ENCODE data around the gene ST6GALNAC3. TPM values are rescaled to one million over a fixed set of nuclear protein-coding genes. Genes with fewer than 3 reads are reported as not detected.

ST6GALNAC3 gene
- total RNA-seq, 4 donors from 2014 or later: 0.79 to 5.3 (median 1.6) TPM

GRCh38 chr1:76262601-76263000 is 188.1 kb downstream of the ST6GALNAC3 start:
- 74% methylated on average over 5 of the region's 5 CpGs for WGBS
- no peak overlapping the region for H3K27ac ChIP-seq
- H3K9me3 ChIP-seq: no peaks in the 10 kb centered on the region
- no peak for DNase-seq (ENCODE audit: low spot score in 2 of 2)
- no peaks in the 10 kb centered on the region for H3K36me3 ChIP-seq
- TF ChIP-seq CTCF (IDR thresholded peaks at IDR 0.05): no peak
- no peak for TF ChIP-seq POLR2A (IDR thresholded peaks at IDR 0.05)
- TF ChIP-seq POLR2AphosphoS5 (IDR thresholded peaks at IDR 0.05): no peak
- TF ChIP-seq EP300 (IDR thresholded peaks at IDR 0.05): no peak
- no peaks in the 10 kb centered on the region for H3K27me3 ChIP-seq
- H3K4me3 ChIP-seq: no peak overlapping the region
- H3K4me1 ChIP-seq: no peaks in the 10 kb centered on the region

GRCh38 chr1:76264642-76265041 is 190.1 kb downstream of the ST6GALNAC3 start:
- no peak for DNase-seq (ENCODE audit: low spot score in 2 of 2)
- TF ChIP-seq CTCF (IDR thresholded peaks at IDR 0.05) (no peak), EP300 (IDR thresholded peaks at IDR 0.05) (no peak), POLR2A (IDR thresholded peaks at IDR 0.05) (no peak), POLR2AphosphoS5 (IDR thresholded peaks at IDR 0.05) (no peak)
- Histone ChIP-seq H3K4me3 (no peak overlapping the region), H3K27ac (no peak overlapping the region), H3K36me3 (no peaks in the 10 kb centered on the region), H3K4me1 (peaks cover 10% of the 10 kb centered on the region), H3K9me3 (no peaks in the 10 kb centered on the region), H3K27me3 (no peaks in the 10 kb centered on the region)

- 94% methylated on average over 4 of the region's 4 CpGs for WGBS
- H3K4me3 ChIP-seq: no peak overlapping the region
These were observed 192.2 kb downstream of the ST6GALNAC3 start for GRCh38 chr1:76266762-76267161.

GRCh38 chr1:76267631-76268030 is 193.1 kb downstream of the ST6GALNAC3 start:
- Histone ChIP-seq H3K9me3 (no peaks in the 10 kb centered on the region), H3K4me3 (no peak overlapping the region), H3K27me3 (no peaks in the 10 kb centered on the region), H3K36me3 (no peaks in the 10 kb centered on the region), H3K4me1 (peaks cover 11% of the 10 kb centered on the region), H3K27ac (no peak overlapping the region)
- DNase-seq (ENCODE audit: low spot score in 2 of 2): no peak
- TF ChIP-seq POLR2AphosphoS5 (IDR thresholded peaks at IDR 0.05) (no peak), POLR2A (IDR thresholded peaks at IDR 0.05) (no peak), CTCF (IDR thresholded peaks at IDR 0.05) (no peak), EP300 (IDR thresholded peaks at IDR 0.05) (no peak)
- 89% methylated on average over 2 of the region's 2 CpGs for WGBS

More at GRCh38 chr1:76266762-76267161, 192.2 kb downstream of the ST6GALNAC3 start:
- Histone ChIP-seq H3K4me1 (peaks cover 11% of the 10 kb centered on the region), H3K36me3 (no peaks in the 10 kb centered on the region), H3K9me3 (no peaks in the 10 kb centered on the region), H3K27me3 (no peaks in the 10 kb centered on the region), H3K27ac (no peak overlapping the region)
- no peak for DNase-seq (ENCODE audit: low spot score in 2 of 2)
- no peak for TF ChIP-seq CTCF (IDR thresholded peaks at IDR 0.05)
- TF ChIP-seq EP300 (IDR thresholded peaks at IDR 0.05): no peak
- no peak for TF ChIP-seq POLR2A (IDR thresholded peaks at IDR 0.05)
- TF ChIP-seq POLR2AphosphoS5 (IDR thresholded peaks at IDR 0.05): no peak

- Histone ChIP-seq H3K4me1 (peaks cover 11% of the 10 kb centered on the region), H3K27me3 (no peaks in the 10 kb centered on the region), H3K9me3 (no peaks in the 10 kb centered on the region), H3K4me3 (no peak overlapping the region), H3K27ac (no peak overlapping the region), H3K36me3 (no peaks in the 10 kb centered on the region)
- TF ChIP-seq EP300 (IDR thresholded peaks at IDR 0.05) (no peak), CTCF (IDR thresholded peaks at IDR 0.05) (no peak), POLR2A (IDR thresholded peaks at IDR 0.05) (no peak)
- DNase-seq (ENCODE audit: low spot score in 2 of 2): no peak
- 16% methylated on average over 2 of the region's 2 CpGs for WGBS
These were observed 193.8 kb downstream of the ST6GALNAC3 start for GRCh38 chr1:76268341-76268740.
